Fibroblast of villous mesenchyme (primary cell): Measurements from ENCODE around the gene SCNN1B. TPM values are rescaled to one million over a fixed set of nuclear protein-coding genes. Genes with fewer than 3 reads are reported as not detected.

Experiments
- DNase-seq: peaks from one replicate; pipeline ENCODE4 v3.0.0-alpha.2; 2010; ENCODE audit warnings: low read depth
- H3K4me3 ChIP-seq: 2 replicates; pipeline ENCODE4 v1.5.1; 2011; ENCODE audit warnings: low read depth, mild to moderate bottlenecking, low read length
- total RNA-seq: library from RNA; depleted of rRNA; stranded (reverse); fragments of >200 nt; gene quantifications from 2 replicates; pipeline ENCODE4 v1.2.3, GENCODE V29; 2012
- TF ChIP-seq, protein P1 (sequence below): IDR thresholded peaks from 2 replicates; pipeline ENCODE4 v1.5.1; 2012; ENCODE audit warnings: low read depth, mild to moderate bottlenecking, low read length; ENCODE audit not compliant: insufficient read depth

SCNN1B gene
- total RNA-seq, 1 donor: not detected

DNA sequence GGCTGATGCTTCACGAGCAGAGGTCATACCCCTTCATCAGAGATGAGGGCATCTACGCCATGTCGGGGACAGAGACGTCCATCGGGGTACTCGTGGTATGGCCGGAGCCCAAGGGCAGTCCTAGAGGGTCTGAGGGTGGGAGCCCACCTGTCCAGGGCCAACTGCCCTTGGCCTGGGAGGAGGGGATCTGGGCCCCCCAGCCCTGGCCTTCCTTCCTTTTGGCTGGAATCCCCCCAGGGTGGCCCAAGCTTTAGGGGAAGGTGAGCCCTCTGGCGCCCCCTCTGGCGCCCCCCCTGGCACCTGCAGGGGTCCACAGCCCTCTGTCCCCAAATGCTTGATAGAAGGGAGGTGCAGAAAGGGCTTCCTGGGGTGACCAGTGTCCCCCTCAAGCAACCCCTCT lies 69.3 kb downstream of the SCNN1B start:
- TF ChIP-seq, protein P1, sequence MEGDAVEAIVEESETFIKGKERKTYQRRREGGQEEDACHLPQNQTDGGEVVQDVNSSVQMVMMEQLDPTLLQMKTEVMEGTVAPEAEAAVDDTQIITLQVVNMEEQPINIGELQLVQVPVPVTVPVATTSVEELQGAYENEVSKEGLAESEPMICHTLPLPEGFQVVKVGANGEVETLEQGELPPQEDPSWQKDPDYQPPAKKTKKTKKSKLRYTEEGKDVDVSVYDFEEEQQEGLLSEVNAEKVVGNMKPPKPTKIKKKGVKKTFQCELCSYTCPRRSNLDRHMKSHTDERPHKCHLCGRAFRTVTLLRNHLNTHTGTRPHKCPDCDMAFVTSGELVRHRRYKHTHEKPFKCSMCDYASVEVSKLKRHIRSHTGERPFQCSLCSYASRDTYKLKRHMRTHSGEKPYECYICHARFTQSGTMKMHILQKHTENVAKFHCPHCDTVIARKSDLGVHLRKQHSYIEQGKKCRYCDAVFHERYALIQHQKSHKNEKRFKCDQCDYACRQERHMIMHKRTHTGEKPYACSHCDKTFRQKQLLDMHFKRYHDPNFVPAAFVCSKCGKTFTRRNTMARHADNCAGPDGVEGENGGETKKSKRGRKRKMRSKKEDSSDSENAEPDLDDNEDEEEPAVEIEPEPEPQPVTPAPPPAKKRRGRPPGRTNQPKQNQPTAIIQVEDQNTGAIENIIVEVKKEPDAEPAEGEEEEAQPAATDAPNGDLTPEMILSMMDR: no peak
- no peak for DNase-seq

DNA sequence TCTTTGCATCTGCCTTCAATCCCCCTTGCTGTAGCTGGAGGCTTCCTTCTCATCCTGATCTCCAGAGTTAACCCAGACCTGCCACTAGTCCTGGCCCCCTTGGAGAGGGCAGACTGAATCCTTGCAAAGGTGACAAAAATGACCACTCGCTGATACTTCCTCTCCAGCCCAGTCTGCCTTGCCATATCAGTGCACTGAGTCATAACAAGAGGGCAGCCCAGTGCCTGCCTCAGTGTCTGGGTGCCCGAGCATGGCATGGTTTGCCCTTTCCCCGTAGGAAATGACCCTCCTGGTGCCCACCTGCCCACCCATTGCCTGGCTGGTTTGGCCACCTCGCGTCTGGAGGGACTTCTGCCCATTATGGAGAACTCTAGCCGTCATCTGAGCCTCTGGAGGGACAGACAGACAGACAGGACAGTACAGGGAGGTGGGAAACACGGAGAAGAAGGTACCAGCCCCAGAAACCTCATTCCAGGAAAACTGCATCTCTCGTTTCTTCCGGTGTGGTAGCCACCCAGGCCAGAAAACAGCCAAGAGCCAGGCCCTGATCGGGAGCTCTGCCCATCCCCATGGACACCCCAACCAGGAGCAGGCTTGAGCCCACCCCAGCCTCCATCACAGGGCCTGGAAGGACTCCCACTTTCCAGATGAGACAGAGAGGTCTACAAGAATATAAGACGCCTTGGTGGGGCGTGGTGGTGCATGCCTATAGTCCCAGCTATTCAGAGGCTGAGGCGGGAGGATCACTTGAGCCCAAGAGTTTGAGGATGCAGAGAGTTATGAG lies 71.5 kb downstream of the SCNN1B start:
- TF ChIP-seq, protein P1: no peak
- no peak overlapping the region for H3K4me3 ChIP-seq
- no peak for DNase-seq

More for the DNA sequence above, 69.3 kb downstream of the SCNN1B start:
- no peak overlapping the region for H3K4me3 ChIP-seq

DNA sequence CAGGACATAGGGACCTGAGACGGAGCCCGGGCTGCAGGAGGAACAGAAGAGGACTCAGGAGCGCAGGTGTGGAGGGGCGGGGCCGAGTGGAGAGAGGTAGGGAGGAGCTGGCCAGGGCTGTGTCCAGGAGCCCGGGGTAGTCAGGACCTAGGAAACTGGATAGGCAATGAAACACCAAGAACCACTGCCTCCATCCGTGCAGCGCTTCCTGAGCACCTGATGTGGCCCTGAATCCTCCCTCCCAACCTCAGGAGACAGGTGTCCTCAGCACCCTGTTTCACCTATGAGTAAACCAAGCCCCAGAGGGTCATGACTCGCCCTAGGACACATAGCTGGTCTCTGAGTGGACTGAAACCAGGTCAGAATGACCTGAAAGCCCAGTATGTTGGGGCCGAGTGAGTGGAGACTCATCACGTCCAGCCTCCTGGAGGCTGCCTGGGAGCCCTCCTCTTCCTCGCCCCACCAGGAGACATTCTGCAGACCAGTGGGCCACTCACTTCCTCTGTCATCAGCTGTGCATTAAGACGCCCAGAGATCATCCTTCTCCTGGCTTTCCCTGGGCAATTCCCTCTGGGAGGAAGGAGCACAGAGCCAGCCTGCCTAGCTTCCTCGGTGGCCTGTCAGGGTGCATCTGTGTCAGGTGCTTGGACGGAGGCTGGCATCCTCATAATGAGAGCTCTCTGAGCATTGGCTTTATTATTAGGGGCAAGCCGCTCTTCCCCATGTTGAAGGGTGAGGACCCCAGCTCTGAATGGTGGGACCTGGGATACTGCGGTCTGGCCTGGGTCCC lies 72.8 kb downstream of the SCNN1B start:
- H3K4me3 ChIP-seq: no peak overlapping the region
- TF ChIP-seq, protein P1: no peak
- no peak for DNase-seq

DNA sequence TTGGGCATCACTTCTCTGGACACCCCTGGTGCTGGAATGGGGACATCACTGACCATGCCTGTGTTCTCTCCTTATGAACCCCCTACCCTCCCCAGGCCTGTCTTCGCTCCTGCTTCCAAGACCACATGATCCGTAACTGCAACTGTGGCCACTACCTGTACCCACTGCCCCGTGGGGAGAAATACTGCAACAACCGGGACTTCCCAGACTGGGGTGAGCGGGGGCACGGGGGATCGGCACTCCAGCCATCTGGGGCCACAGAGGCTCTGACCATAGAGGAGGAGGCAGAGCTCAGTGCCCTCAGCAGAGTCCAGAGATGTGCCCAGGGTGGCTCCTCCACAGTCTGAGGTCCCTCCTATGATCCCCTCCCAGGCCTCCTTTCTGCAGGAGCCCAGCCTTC lies 73.5 kb downstream of the SCNN1B start:
- no peak for DNase-seq
- H3K4me3 ChIP-seq: no peak overlapping the region
- TF ChIP-seq, protein P1: no peak

DNA sequence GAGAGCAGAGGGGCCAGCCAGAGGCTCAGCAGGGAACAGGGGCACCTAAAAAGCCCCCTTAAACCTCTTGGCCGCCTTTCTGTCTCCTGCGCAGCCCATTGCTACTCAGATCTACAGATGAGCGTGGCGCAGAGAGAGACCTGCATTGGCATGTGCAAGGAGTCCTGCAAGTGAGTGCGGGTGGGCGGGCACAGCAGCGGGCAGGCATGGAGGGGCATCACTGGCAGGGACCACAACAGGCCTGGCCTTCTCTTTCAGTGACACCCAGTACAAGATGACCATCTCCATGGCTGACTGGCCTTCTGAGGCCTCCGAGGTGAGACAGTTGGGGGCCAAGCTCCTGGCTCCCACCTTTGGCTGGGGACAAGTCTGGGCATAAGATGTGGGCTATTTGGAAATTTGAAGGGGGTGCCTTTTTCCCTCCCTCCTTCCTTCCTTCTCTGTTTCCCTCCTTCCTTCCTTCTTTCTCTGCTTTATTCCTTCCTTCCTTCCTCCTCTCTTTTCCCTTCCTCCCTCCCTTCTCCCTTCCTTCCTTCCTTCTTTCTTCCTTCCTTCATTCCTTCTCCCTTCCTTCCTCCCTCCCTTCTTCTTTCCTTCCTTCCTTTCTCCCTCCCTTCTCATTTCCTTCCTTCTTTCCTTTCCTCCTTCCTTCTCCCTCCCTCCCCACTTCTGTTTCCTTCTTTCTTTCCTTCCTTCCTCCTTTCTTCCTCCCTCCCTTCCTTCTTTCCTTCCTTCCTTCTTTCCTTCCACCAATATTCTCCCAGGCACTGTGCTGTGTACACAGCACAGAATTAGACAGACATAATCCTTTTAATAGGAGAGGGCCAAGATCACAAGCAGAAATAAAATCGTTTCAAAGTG lies 75.2 kb downstream of the SCNN1B start:
- TF ChIP-seq, protein P1: no peak
- H3K4me3 ChIP-seq: no peak overlapping the region
- no peak for DNase-seq

DNA sequence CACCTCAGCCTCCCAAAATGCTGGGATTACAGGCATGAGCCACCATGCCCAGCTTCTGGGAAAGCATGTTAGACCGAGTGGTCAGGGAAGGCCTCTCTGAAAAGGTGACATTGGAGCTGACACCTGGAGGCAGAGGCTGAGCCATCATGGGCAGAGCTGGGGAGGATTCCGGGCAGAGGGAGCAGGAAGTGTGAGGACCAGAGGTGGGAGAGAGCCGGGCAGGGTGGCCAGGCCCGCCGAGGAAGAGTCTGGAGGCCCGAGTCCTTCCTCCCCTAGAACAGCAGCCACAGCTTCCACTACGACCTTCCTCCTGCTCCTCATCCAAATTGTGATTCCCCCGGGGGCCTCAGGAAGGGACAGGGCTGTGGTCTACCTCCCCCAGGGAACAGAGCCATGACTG lies 76.2 kb downstream of the SCNN1B start:
- no peak for DNase-seq
- no peak overlapping the region for H3K4me3 ChIP-seq
- TF ChIP-seq, protein P1: no peak
